ENCODE measurements around the gene CTF1.
"Not testable (repeated sequence)": the region's sequence is repeated elsewhere in the genome, so short reads cannot be mapped to it uniquely, and the experiment has no call there.

CTF1 gene, protein sequence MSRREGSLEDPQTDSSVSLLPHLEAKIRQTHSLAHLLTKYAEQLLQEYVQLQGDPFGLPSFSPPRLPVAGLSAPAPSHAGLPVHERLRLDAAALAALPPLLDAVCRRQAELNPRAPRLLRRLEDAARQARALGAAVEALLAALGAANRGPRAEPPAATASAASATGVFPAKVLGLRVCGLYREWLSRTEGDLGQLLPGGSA

DNA sequence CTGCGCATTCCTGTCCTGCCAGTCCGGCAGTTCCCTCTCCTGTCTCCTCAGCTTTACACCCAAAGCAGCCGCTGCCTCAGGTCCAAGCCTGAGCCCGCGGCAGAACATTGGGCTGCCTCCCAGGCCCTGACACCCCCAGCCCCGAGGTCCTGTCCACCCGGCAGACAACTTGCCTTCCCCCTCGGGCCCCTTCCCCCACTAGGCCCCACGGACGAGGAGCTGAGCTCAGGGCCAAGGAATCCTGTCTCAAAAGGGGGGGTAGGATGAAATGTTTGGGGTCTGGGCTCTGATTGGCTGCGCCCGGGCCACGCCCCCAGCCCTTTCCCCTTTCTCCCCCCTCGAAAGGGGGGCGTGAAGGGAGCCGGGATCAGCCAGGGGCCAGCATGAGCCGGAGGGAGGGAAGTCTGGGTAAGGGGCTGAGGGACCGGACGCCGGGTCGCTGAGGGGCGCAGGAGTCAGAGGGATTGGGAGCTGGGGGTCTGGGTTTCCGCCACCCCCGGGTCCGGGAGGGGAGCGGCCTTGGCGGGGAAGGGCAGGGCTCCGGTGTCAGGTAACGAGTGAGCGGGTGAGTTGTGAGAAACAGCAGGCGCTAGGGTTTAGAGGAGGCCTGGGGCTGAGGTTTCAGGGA, at the start of gene CTF1:
Gene CTF1, plus strand, starts transcription at position 354 of the 628 bp plus-strand sequence. Its CDS starts 30 bp downstream, at position 384.
- no peak for DNase-seq

DNA sequence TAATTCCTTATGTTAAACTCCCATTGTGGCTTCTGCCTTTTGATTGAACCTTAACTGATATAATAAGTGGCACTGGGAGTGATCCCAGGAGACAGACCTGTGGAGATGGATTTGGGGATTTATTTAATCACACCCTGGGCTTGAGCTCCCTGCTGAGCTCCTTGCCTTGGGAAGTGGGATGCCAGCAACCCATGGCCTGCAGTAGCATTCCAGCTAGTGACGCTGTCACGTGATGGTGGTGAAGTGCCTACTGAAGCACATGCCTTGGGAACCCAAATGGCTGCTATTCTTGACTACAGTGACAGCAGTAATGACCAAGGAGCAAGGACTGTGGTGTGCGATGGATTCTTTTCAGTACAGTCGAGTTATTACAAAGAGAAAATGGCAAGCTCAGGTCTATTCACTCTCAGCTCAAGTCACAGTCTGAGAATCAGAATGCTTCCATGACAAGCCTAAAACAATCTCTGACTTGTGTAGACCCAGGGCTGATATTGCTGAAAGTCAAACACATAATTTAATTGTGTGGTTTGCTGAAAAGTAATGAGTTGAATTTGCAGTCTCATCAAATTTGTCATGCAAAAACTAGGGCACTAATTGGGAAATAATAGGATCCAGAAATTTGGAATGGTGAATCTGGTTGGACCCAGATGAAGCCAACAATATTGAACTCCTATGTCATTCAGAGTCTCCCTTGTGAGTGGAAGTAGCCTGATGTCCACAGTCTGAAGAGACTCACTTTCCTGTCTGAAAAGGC, 49.6 kb upstream of the CTF1 start:
- DNase-seq = no peak

DNA sequence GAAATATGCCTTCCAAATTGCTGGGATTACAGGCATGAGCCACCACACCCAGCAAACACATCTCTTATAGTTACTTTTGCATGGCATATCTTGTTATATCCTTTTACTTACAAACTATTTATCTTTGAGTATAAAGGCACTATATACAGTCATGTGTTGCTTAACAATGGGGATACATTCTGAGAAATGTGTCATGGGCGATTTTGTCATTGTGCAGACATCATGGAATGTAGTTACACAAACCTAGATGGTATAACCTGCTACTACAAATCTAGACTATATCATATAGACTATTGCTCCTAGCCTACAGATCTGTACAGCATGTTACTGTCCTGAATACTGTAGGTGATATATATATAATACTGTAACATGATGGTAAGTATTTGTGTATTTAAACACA, 46.2 kb upstream of the CTF1 start:
- DNase-seq = no peak

- DNase-seq = no peak
Measured at GRCh38 chr16:30853758-30854157, 42.7 kb upstream of the CTF1 start.

- DNase-seq = no peak
Measured at GRCh38 chr16:30858111-30858495, 38.3 kb upstream of the CTF1 start.

- DNase-seq = no peak
Measured at GRCh38 chr16:30858829-30859423, 37.5 kb upstream of the CTF1 start.

DNA sequence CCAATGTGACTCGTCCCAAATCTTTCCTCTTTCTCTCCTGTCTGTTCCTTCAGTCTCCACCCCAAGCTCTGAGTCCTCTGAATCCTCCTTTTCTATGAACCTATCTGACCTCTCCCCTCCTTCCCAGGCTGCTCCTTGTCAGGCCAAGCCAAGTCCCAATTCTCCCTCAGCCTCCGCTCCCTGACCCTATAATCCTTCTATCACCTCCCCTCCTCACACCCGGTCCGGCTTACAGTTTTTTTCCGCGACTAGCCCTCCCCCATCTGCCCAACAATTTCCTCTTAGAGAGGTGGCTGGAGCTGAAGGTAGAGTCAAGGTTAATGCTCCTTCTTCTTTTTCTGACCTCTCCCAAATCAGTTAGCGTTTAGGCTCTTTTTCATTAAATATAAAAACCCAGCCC, 35.7 kb upstream of the CTF1 start:
- not testable (repeated sequence) for DNase-seq

- DNase-seq = not testable (repeated sequence)
Measured at GRCh38 chr16:30863178-30863577, 33.2 kb upstream of the CTF1 start.

GRCh38 chr16:30866031-30866430, 30.4 kb upstream of the CTF1 start:
- DNase-seq = no peak

- DNase-seq = no peak
Measured at GRCh38 chr16:30867747-30868146, 28.7 kb upstream of the CTF1 start.

GRCh38 chr16:30870904-30871303, 25.5 kb upstream of the CTF1 start:
- no peak for DNase-seq

GRCh38 chr16:30874244-30874820, 22.1 kb upstream of the CTF1 start:
- DNase-seq = no peak

DNA sequence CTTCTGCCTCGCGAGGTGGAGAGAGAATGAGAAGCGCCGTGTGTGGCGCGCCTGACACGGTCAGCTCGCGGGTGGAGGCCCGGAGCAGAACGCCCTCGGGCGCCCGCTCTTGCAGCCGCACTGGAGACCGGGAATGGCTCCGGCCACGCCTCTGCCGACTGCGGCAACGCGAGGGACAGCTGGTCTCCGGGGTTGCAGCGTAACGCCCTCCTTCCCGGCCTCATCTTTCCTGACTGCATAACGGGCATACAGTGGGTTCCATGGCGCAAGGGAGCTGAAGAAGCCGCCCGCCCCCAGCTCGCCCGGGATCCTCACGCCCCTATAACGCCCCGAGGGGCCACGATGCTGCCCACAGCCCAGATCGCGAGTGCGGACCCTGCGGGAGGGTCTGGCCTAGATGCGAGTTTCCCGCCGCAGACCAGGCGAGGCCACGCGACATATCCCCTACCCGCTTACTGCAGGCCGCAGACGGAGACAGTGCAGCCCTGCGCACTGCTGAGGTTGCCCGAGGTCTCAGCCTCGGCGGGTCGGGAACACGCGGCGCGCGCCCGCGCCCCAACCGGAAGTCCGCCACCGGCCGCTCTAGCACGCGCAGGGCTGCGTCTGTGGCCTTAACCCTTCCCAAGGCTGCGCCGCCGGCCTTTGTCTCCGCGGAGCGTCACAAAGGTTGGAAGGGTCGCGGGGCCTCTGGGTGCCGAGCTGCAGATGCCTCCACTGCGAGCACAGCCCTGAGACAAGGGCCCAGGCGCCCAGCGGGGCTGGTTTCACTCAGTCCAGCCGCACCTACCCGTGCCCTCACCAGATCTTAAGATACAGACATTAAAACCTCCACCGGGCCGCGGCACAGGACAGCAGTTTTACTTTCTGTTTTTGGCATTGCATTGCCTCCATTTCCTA, 21.3 kb upstream of the CTF1 start:
- peak; percentile 90 for DNase-seq

GRCh38 chr16:30875871-30876801, 20.3 kb upstream of the CTF1 start:
- peak; percentile 20 for DNase-seq

- DNase-seq = no peak
Measured at GRCh38 chr16:30876867-30877266, 19.5 kb upstream of the CTF1 start.

DNA sequence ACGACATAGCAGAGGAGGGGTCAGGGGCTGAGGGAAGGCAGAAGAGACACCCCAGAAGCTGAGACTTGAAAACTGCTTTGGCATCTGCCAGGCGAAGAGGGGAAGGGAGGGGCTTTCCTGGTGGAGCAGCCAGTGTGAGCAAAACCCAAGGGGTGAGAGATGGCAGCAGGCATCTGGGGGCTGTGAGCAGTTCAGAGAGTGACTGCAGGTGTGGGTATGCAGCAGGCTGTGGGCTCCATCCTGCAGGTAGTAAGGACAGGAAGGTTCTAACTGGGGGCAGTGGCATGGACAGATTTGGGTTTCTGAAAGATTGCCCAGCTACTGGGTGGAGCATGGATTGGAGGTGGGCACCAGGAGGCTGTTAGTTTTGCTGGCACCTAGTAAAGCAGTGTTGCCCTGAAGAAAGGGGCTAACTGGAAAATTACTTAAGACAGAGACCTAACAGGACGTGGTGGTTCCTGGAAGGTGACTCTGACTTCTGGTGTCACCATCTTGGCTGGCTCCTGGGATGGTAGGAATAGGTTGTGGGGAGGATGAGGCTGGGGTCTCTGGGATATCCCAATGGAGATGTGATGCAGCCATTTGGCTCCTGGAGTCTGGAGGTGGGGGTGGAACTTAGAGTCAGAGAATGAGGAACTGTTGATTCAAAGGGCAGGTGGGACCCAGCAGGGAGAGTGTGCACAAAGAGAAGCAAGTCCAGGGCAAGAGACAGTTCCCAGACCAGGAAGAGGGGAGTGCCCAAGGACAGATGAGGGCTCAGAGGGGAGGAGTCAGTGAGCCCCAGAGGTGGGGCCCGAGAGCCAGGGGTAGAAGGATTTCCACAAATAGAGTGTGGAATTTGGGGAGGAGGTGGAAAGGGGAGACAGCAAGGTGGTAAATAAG, 13.7 kb upstream of the CTF1 start:
- no peak for DNase-seq

GRCh38 chr16:30884760-30885159, 11.7 kb upstream of the CTF1 start:
- DNase-seq = no peak

DNA sequence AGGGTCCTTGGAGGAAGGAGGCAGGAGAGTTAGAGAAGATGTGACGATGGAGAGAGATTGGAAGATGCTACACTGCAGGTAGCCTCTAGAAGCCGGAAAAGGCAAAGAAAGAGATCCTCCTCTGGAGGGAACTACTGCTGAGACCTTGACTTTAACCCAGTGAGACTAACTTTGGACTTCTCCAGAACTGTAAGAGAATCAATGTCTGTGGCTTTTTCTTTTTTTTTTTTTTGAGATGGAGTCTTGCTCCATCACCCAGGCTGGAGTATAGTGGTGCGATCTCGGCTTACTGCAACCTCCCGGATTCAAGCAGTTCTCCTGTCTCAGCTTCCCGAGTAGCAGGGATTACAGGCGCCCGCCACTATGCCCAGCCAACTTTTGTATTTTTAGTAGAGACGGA, 11.2 kb upstream of the CTF1 start:
- DNase-seq = no peak

GRCh38 chr16:30886145-30886544, 10.3 kb upstream of the CTF1 start:
- DNase-seq = no peak

GRCh38 chr16:30887927-30888326, 8.5 kb upstream of the CTF1 start:
- no peak for DNase-seq
